ENCODE results near the gene DNAH14. TPM values are rescaled to one million over a fixed set of nuclear protein-coding genes. Genes with fewer than 3 reads are reported as not detected.
A peak's percentile ranks its signal among the peaks of the same experiment; 100 is the strongest.
"Not testable (repeated sequence)": the region's sequence is repeated elsewhere in the genome, so short reads cannot be mapped to it uniquely, and the experiment has no call there.

DNAH14 gene
- 10 to 100 TPM; 14.2 to 21.2 (median 19.6) TPM for polyA plus RNA-seq (ENCODE audit: insufficient read depth in 1 of 5, insufficient read length in 5 of 5, low replicate concordance in 1 of 5)
- long read RNA-seq, donor 1, partial matches to known transcripts: 0 of 1 reads
- long read RNA-seq, donor 1, other reads (novel, unspliced or antisense): 0 of 1 reads
- long read RNA-seq, donor 2, partial matches to known transcripts: 0 of 1 reads
- long read RNA-seq, donor 2, other reads (novel, unspliced or antisense): 0 of 1 reads
- long read RNA-seq, donor 3, partial matches to known transcripts: 0 of 4 reads
- long read RNA-seq, donor 3, other reads (novel, unspliced or antisense): 0 of 4 reads
- long read RNA-seq, donor 4: 0 reads
- long read RNA-seq, donor 5, partial matches to known transcripts: 0 of 1 reads
- long read RNA-seq, donor 5, other reads (novel, unspliced or antisense): 0 of 1 reads
- long read RNA-seq, donor 6, partial matches to known transcripts: 0 of 2 reads
- long read RNA-seq, donor 6, other reads (novel, unspliced or antisense): 0 of 2 reads
- long read RNA-seq, donor 7, partial matches to known transcripts: 0 of 1 reads
- long read RNA-seq, donor 7, other reads (novel, unspliced or antisense): 0 of 1 reads
- long read RNA-seq, donor 8: 0 reads

DNA sequence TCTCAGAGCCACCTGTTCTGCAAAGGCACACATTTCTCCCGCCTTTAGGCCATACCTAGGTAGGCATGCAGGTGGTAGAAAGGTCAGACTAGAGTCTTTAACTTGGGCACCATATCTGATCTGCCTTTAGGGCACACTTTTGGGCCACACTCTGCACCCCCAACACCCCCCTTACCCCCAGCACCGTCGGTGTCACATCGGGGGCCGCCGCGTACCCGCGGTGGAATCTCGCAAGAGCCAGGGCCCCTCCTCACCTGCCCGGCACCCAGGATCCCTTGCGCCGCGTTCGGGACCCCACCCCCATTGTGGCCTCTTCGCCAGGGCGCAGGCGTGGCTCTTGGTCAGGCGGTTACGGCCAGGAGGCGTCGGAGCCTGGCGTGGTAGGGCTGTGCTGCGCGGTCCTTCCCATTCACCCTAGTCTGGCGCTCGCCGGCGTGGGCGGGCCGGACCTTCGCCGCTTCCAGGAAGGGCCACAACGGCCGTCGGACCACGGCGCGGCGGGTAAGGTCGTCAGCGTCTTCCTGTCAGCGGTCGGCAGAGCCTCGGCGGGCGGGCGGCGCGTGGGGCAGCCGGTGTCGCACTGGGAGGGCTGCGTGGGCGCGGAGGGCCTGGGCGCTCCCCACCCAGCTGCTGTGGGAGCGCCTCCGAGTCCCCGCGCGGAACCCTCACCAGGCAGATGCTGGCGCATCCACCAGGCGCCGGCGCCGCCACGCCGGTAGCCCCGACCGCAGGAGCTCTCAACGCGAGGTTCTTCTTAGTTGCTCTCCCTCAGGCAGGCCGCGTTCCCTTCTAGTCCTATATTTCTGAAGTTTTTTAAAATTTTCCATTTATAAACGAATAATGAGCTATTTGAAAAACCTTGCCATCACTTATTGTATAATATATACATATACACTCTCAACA is at the start of gene DNAH14:
Gene DNAH14 (plus strand): TSS at position 341 of the 903 bp plus-strand sequence. CDS start 23,028 bp downstream, outside the sequence.
- peak; percentile 56 to 69 for DNase-seq

DNA sequence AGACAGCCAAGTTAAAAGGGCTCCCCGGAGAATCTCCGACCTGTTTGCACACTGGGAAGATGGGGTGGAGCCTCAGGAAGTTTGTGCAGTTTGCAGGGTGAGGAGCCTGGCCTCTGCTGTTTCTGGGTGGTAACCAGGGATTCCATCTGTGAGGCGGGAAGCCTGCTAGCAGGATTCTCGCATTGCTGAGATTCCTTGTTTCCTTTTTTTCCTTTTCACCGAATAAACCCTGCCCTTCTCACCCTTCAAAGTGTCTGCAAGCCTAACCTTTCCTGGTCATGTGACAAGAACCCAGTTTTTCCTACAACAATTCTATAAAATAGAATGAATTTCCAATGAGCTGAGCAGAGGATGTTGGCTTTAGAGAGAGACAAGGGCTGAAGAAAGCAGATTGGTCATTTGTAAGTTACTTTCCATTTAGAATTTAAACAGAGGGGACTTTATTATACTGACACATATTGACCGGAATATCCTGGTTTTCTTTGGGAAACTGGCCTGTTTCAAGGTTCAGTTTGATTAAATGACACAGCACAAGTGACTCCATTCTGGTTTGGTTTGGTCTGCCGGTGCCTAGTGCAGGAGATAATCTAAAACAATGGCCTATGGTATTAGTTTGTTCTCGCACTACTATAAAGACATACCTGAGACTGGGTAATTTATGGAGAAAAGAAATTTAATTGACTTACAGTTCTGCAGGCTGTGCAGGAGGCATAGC is 48.7 kb upstream of the DNAH14 start:
- no peak for DNase-seq

DNA sequence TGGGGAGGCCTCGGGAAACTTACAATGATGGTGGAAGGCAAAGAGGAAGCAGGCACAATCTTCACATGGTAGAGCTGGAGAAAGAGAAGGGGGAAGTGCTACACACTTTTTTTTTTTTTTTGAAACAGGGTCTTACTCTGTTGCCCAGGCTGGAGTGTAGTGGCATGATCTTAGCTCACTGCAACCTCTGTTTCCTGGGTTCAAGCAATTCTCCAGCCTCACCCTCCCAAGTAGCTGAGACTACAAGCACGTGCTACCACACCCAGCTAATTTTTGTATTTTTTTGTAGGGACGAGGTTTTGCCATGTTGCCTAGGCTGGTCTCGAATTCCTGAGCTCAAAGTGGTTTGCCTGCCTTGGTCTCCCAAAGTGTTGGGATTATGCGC is 48.2 kb upstream of the DNAH14 start:
- not testable (repeated sequence) for DNase-seq

DNA sequence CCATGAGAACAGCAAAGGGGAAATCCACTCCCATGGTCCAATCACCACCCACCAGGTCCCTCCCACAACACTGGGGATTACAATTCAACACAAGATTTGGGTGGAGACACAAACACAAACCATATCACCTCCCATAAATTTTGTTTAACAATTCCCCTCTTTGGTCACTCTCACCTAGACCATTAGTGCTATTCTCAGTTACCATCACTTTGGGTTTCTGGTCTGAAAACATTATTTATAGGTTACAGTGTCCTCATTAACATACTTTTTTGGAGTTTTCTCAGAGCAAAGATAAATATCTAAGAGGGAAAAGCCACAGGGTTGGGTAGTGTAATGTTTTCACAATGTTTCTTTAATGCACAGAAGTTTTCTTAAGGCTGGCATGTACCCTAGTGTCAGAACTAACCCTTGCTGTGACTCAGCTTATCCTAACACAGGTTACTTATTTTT is 47.7 kb upstream of the DNAH14 start:
- no peak for DNase-seq

DNA sequence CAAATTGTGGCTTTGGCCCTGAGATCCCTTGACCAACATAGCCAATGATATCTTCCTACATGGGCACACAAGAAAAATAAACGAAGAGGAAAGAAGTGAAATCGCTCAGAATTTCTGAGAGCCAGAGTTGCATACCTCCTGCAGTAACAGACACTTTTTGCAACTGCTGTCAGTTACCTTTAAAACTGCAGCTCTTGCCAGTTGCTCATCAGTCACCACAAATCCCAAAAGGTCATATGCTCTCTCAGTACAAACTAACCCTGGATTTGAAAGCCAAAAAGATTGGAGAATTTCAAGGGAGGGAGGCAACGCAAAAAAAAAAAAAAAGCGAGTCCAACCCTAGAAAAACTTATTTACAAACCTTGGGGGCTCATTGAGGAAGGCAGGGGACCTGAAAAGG is 47.2 kb upstream of the DNAH14 start:
- DNase-seq: no peak

DNA sequence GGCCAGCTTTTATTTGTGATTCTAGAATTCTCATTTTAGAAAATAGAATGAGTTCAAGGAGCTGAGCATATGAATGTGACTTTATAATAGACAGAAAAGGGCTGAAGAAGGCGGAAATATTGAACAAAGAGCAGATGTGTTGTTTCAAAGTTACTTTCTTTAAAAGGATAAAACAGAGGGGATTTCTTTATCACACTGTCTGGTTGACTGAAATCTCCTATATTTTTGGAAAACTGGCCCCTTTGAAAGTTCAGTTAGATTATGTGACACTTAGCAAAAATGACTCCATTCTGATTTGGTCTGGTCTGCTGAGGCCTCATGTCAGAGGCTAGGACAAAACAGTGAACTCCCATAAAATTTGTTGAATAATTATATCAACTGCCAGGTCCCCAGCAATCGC is 46.4 kb upstream of the DNAH14 start:
- DNase-seq: peak in 1 of 2 donors; percentile 26

DNA sequence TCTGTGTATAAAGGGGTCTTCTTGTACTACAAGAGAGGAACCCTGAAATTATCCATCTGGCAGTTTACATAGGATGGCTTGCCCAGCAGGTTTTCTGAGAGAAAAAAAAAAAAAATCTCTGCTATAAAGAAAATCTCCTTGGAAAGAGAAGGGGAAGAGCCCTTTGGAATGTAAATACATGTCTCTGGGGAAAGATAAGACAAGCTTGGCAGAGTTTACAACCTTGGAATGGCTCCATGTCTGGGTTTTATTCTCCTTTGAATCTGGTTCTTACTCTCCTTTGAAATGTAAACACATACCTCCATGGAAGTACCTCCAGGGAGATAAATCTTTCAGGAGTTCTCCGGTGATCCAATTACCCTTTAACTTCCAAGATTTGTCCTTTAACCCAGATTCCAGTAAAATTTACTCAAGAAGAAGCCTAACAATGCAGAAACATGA is 45.1 kb upstream of the DNAH14 start:
- DNase-seq: no peak

DNA sequence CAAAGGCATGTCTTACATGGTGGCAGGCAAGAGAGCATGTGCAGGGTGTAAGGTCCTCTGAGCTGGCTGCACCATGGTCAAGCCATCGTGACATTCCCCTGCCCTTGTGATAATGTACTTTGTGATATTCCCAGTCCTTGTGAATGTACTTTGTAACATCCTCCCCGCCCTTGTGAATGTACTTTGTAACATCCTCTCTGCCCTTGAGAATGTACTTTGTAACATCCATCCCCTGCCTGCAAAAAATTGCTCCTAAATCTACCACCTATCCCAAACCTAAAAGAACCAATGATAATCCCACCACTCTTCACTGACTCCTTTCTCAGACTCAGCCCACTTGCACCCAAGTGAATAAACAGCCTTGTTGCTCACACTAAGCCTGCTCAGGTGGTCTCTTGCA is 44.1 kb upstream of the DNAH14 start:
- DNase-seq: not testable (repeated sequence)

DNA sequence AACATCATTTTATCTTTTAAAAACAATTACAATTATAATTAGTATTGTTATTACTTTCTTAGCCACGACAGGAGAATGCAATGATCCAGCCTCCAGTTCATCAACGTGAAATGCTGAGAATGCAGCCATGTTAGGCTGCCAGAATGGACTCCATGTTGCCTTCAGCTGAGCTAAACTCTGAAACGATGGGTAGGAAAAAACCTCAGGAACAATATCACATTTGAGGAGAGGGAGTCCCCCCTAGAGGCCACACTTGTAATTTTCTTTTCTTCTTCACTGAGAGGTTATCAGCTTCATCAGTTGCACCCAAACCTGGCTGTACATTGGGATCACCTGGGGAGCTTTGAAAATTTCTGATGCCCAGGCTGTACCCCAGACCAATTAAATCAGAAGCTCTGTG is 34.6 kb upstream of the DNAH14 start:
- no peak for DNase-seq

DNA sequence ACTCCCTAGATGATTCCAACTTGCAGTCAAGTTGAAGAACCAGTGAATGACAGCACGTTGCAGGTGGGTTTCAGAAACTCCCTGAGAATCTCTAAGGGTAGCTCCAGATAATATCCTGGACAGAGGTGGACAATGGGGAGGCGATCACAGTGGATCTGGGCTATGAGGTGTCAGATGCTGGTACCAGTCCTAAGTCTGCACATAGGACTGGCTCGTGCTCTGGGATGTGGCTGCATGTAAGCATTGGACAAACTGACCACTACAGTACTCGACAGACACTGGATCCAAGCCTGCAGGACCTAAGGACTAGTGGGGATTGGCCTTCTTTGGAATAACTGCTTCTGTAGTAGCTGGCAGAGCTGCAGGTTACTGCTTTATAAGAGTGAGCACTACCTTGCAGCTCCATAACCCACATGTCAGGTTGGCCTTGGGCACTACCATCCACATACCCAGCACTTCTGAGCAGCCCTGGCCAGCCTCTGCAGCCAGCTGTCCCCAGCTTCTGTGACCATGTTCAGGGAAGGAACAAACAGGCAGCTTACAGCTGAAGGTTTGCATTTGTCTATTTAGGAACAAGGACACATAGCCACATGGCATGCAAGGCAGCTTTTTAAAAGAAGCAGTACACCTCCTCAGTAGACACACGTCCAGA is 33.2 kb upstream of the DNAH14 start:
- no peak for DNase-seq

DNA sequence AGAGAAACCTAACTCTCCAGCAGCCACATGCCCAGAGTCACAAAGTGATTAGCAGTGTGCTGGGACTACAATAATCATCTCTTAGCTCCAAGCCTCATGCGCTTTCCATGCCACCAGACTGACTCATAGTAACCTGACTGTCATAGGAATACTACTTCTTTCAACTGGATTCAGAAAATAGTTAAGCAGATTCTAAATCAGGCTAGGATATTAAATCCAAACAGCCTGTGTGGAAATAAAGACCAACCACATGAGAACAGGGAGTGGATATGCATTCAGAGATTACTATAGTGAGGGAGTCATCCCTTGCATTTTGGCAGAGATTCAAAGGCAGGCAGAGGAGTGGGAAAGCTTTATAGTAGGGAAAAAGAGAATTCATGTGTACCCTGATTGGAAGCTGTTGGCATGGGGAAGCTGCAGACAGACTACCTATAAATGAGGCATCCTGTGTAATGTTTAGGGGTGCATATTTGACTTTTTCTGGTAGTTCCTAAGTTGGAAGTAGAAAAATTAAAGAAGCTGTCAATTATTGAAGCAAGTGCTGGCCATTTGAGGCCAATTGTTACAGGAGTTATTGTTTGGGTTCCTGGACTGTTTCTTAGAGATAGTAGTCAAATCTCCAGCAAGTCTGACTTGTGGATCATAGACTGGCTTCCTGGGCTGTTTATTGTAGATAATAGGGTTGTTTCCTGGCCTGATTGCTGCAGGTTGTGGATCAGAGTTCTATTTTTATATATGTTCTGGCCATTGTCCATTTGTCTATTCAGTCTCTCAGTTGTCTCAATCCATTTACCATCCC is 31.7 kb upstream of the DNAH14 start:
- DNase-seq: no peak

DNA sequence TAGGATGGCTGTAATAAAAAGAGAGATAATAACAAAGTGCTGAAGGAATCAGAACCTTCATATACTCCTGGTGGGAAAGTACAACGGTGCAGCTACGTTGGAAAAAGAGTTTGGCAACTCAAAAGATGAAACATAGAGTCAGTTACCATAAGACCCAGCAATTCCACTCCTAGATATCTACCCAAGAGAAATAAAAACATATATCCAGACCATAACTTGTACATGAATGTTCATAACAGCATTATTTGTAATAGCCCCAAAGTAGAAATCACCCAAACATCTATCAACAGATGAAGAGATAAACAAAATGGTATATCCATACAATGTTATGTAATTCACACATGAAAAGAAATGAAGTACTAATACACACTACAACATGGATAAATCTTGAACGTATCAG is 30.5 kb upstream of the DNAH14 start:
- DNase-seq: no peak

DNA sequence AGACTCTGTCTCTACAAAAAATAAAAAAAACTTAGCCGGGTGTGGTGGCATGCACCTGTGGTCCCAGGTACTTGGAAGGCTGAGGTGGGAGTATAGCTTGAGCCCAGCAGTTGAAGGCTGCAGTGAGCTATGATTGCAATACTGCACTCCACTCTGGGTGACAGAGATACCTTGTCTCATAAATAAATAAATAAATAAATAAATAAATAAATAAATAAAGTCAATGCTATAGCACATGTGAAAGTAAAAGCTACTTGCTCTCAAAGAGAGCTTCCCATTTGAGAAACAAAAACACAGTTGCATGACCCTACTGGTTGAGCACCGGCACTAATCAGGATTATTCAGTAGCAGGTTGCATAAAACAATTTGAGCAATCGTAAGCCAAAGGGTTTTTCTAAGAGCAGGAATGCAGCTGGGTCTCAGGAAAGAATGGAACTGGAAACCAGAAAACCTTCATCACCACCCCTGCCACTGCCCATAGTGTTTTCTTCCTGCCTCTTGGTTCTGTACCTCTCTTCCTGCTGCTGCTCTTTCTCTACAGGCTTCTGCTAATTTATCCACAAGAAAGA is 29.3 kb upstream of the DNAH14 start:
- no peak for DNase-seq

DNA sequence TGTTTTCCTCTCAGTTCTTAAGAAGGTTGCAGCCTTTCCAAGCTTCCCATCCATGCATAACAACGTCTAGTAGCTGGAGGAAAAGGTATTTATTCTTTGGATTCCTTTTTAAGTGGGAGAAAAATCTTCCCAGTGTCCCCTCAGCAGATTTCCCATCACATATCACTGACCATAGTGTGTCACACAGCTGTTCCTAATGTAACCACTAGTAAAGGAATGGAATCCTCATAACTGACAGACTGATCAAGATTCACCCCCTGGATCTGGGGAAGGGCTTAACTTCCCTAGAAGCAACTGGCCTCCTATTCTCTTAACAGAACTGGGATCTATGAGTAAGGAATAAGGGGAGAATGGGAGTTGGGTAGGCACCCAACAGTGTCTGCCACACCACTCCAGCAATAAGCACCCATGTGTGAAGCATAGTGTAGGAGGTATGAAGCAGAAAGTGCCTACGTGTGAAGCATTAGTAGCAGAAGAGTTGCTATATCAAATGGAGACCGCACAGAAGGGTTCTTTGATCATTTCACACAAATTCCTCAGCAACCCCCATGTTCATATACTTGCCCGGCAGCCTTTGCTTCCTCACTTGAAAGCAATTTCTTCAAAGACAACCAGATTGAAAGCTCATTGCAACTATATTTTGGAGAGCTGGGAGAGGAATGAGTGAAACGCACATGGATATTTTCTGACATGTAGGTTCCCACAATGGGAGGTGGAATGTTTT is 28.2 kb upstream of the DNAH14 start:
- no peak for DNase-seq

DNA sequence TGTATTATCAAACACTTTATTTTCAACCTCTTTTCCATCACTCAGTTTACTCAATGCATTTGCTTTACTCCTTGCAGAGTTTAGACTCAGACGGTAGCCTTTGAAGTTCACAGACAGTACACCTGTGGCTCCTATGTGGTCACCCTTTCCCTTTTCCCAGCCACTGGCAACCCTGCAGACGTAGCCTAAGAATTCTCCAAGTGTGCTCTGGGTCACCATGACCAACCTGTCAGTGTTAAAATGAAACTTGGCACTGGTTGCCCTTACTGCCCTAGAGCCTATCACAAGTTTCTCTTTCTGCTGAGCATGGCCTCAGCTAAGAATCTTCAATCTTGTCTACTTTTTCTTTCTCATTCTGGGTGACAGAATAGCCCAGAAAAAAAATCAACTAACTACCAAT is 25.5 kb upstream of the DNAH14 start:
- DNase-seq: no peak

DNA sequence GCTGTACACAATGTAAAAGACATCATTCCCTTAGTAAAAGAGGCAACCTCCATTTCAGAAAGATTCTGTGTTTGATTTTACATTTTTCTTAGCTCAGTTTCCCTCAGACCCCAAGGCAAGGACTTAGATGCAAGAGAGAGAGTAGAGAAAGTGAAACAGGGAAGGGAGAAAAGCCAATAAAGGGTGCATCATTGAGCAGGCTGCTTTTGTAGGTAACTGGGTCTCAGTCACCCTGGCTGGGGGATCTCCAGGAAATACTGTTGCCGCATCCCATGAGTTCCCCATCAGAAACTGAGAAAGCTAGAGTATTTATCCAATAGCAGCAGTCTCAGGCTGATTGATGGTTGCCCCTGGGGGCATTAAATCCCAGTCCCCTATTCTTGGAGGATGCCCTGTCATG is 23.1 kb upstream of the DNAH14 start:
- no peak for DNase-seq

DNA sequence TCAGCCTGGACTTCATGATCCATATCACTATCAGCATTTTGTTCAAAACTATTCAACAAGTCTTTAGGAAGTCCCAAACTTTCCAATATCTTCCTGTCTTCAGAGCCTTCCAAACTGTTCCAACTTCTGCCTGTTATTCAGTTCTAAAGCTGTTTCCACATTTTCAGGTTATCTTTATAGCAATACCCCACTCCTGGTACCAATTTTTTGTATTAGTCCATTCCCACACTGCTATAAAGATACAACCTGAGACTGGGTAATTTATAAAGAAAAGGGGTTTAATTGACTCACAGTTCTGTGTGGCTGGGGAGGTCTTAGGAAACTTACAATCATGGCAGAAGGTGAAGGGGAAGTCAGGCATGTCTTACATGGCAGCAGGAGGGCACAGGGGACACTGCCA is 18.3 kb upstream of the DNAH14 start:
- DNase-seq: no peak

DNA sequence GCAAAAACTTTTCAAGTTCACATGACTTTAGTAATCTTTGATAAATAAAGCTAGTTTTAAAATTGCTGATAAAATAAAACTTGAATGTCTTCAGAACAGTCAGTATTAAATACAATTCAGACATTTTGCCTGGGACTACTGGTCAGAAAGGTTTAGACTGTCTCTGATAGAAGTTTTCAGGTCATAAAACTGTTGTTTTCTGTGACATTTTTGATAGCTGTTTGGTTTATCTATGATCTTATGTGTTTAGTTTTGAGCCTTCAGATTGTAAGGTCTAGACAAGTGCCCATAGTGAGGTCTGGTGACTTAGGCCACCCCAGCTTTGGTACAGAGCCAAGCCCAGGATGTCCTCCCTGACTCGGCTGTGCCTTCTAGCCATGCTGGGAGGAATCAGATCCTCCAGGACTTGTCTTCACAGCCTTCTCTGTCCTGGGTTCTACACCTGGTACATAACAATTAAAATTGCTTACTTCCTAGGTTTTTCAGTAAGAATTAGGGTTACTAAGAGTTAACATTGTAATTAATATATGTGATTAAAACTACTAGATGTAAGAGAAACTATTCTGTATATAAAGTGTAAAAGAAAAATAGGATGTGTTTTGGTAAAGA is 15.1 kb upstream of the DNAH14 start:
- DNase-seq: no peak

DNA sequence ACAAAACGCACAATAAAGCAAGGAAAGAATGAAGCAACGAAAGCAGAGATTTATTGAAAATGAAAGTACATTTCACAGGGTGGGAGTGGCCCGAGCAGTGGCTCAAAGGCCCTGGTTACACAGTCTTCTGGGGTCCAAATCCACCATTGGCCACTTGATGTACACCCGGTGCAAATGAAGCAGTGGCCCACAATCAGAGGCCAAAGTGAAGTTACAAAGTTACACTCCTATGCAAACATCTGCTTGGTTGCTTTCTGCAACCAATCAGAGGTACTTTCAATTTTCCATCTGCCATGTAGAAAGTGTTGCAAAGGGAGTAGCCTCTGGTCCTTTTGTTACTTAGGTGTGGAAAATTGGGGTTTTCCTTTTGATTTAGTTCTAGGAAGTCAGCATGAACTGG is 10.0 kb upstream of the DNAH14 start:
- no peak for DNase-seq
